Endothelial cell of umbilical vein (primary cell): ENCODE data around the gene VSTM4. TPM values are rescaled to one million over a fixed set of nuclear protein-coding genes. Genes with fewer than 3 reads are reported as not detected.

Source experiments
- BruUV-seq: library from RNA; stranded (reverse); fragments of 400-500 nt; replicated peaks from 2 replicates; lab custom pipeline; 2021; lab: Mats Ljungman, UMichigan
- CTCF ChIA-PET: fragments of 300-600, 350-600 bp; sonication (Branson Sonifier 250); formaldehyde crosslinking; loops from one replicate; lab custom pipeline; 2021; ENCODE audit warnings: antibody characterized with exemption, inconsistent platforms; lab: Charles Lee
- POLR2A ChIA-PET: fragments of 300-600, 350-600 bp; sonication (Branson Sonifier 250); formaldehyde crosslinking; loops from one replicate; lab custom pipeline; 2021; ENCODE audit warnings: antibody characterized with exemption, inconsistent platforms; lab: Charles Lee
- DNase-seq: peaks from one replicate; pipeline ENCODE4 v3.0.0-alpha.2; 2011; ENCODE audit warnings: low read depth, low spot score
- FAIRE-seq: peaks from 2 replicates; lab custom pipeline; 2011; peaks lifted over from hg19 to GRCh38; lab: Jason Lieb, UNC
- H2AFZ ChIP-seq: 2 replicates; pipeline ENCODE4 v1.6.0; 2012; ENCODE audit warnings: low read depth, low read length, control low read depth, inconsistent platforms
- H3K27ac ChIP-seq: 2 replicates; pipeline ENCODE4 v1.5.1; 2011; ENCODE audit warnings: low read depth, mild to moderate bottlenecking, control low read depth, low read length, moderate library complexity; ENCODE audit not compliant: insufficient read depth
- H3K27me3 ChIP-seq, 2 experiments: 2 replicates each; pipeline versions ENCODE4 v1.6.0 to v1.6.1; 2011; ENCODE audit warnings: low read length in 2 of 2, mixed read lengths in 1 of 2; ENCODE audit not compliant: control insufficient read depth in 2 of 2, insufficient read depth in 2 of 2
- H3K36me3 ChIP-seq, 2 experiments: 2 replicates in 1 of 2; 3 replicates in 1 of 2; pipeline ENCODE4 v1.5.1; 2011; ENCODE audit warnings: low read length in 2 of 2, mild to moderate bottlenecking in 1 of 2, moderate library complexity in 1 of 2; ENCODE audit not compliant: control insufficient read depth in 2 of 2, insufficient read depth in 2 of 2; ENCODE audit errors: extremely low read depth in 1 of 2
- H3K4me1 ChIP-seq: 3 replicates; pipeline ENCODE4 v1.5.1; 2011; ENCODE audit warnings: mild to moderate bottlenecking, low read length; ENCODE audit not compliant: control insufficient read depth, insufficient read depth; ENCODE audit errors: extremely low read depth
- H3K4me2 ChIP-seq: 2 replicates; pipeline ENCODE4 v1.6.1; 2011; ENCODE audit warnings: low read length, control low read depth, mixed read lengths; ENCODE audit not compliant: insufficient read depth
- H3K4me3 ChIP-seq, 3 experiments: fragments of 200-600 bp in 1 of 3; sonication (generic), shearing (Covaris generic) in 1 of 3; replicated peaks in 1 of 3; 2 replicates each; pipeline ENCODE4 v1.5.1; 2011 to 2016; ENCODE audit warnings: control low read depth in 3 of 3, low read length in 3 of 3, mild to moderate bottlenecking in 2 of 3, inconsistent platforms in 1 of 3, low read depth in 1 of 3, moderate library complexity in 1 of 3; ENCODE audit not compliant: insufficient read depth in 1 of 3
- H3K79me2 ChIP-seq: 2 replicates; pipeline ENCODE4 v1.6.0; 2012; ENCODE audit warnings: low read length, inconsistent platforms; ENCODE audit not compliant: control insufficient read depth, insufficient read depth
- H3K9ac ChIP-seq: replicated peaks from 2 replicates; pipeline ENCODE3; 2011; ENCODE audit warnings: low read length, control low read depth; ENCODE audit not compliant: insufficient read depth; ENCODE audit errors: extremely low read depth
- H3K9me1 ChIP-seq: replicated peaks from 3 replicates; pipeline ENCODE4 v1.6.0; 2011; ENCODE audit warnings: mild to moderate bottlenecking, low read length; ENCODE audit not compliant: control insufficient read depth, insufficient read depth; ENCODE audit errors: extremely low read depth
- H3K9me3 ChIP-seq: replicated peaks from 2 replicates; pipeline ENCODE4 v1.5.1; 2012; ENCODE audit warnings: low read length, inconsistent platforms; ENCODE audit not compliant: control insufficient read depth, insufficient read depth
- H4K20me1 ChIP-seq: replicated peaks from 2 replicates; pipeline ENCODE3; 2011; ENCODE audit warnings: mild to moderate bottlenecking, low read length; ENCODE audit not compliant: control insufficient read depth, insufficient read depth; ENCODE audit errors: extremely low read depth
- CTCF ChIP-seq, 2 donors: IDR thresholded peaks; 1 replicate in 1 of 2; 2 replicates in 1 of 2; pipeline ENCODE4 v1.5.1; 2011; ENCODE audit warnings: low read length in 2 of 2, mild to moderate bottlenecking in 2 of 2, moderate library complexity in 2 of 2, control low read depth in 1 of 2, inconsistent platforms in 1 of 2, low read depth in 1 of 2; ENCODE audit not compliant: insufficient read depth in 1 of 2; ENCODE audit errors: extremely low read depth in 1 of 2
- EZH2 ChIP-seq: IDR thresholded peaks from 2 replicates; pipeline ENCODE4 v1.6.1; 2012; ENCODE audit warnings: borderline replicate concordance, low read depth, mild to moderate bottlenecking, moderate library complexity, low read length, inconsistent platforms; ENCODE audit not compliant: severe bottlenecking
- FOS ChIP-seq: IDR thresholded peaks from 2 replicates; pipeline ENCODE4 v1.6.1; 2011; ENCODE audit warnings: mild to moderate bottlenecking, low read length, moderate library complexity, borderline replicate concordance; ENCODE audit not compliant: insufficient read depth
- GATA2 ChIP-seq: IDR thresholded peaks from 2 replicates; pipeline ENCODE4 v1.7.0; 2011; ENCODE audit warnings: low read depth, mild to moderate bottlenecking, moderate library complexity, mixed read lengths, low read length; ENCODE audit not compliant: insufficient read length, insufficient read depth
- JUN ChIP-seq: IDR thresholded peaks from 2 replicates; pipeline ENCODE4 v1.6.1; 2011; ENCODE audit warnings: borderline replicate concordance, low read depth; ENCODE audit not compliant: insufficient read length, insufficient read depth
- MYC ChIP-seq: IDR thresholded peaks from one replicate; pipeline ENCODE4 v1.6.1; 2011; ENCODE audit warnings: mild to moderate bottlenecking, low read depth, low read length
- POLR2A ChIP-seq: IDR thresholded peaks from 2 replicates; pipeline ENCODE4 v1.6.1; 2012; ENCODE audit warnings: low read depth, mild to moderate bottlenecking, control low read depth, low read length
- POLR2AphosphoS5 ChIP-seq: IDR thresholded peaks from 2 replicates; pipeline ENCODE4 v1.6.1; 2012; ENCODE audit warnings: low read depth, mild to moderate bottlenecking, control low read depth, low read length, moderate library complexity; ENCODE audit not compliant: insufficient read depth
- dilution Hi-C: fragments of 300-500 bp; cut with MboI; formaldehyde crosslinking; loops from one replicate; pipeline ENCODE4 v1.15.0; 2019; ENCODE audit warnings: low sequenced_read_pairs; ENCODE audit not compliant: extremely low pct_ligation_motif_present
- intact Hi-C: fragments of 100-400 bp; cut with micrococcal nuclease; formaldehyde crosslinking; loops from one replicate; pipeline ENCODE4 v1.10.0; 2022
- polyA plus RNA-seq, 4 experiments: library from polyadenylated mRNA; depleted of rRNA in 3 of 4; stranded (reverse) in 3 of 4; unstranded in 1 of 4; fragments of >200 nt; gene quantifications; 2 replicates each; pipeline versions ENCODE4 v1.2.1 to v1.2.3, GENCODE V29; 2011 to 2012; ENCODE audit warnings: missing spikeins in 1 of 4
- total RNA-seq: library from RNA; stranded (reverse); gene quantifications from 2 replicates; pipeline ENCODE4 v1.2.3, GENCODE V29; 2021
- TF ChIP-seq, protein P1 (sequence below): IDR thresholded peaks from 2 replicates; pipeline ENCODE4 v1.6.1; 2011; ENCODE audit not compliant: insufficient read depth, insufficient read length

Gene VSTM4
- total and polyA plus RNA-seq, 2 donors (not counting 3 experiments of a cell fraction or from before 2014, with no cell fraction given), result 0.07 TPM

DNA sequence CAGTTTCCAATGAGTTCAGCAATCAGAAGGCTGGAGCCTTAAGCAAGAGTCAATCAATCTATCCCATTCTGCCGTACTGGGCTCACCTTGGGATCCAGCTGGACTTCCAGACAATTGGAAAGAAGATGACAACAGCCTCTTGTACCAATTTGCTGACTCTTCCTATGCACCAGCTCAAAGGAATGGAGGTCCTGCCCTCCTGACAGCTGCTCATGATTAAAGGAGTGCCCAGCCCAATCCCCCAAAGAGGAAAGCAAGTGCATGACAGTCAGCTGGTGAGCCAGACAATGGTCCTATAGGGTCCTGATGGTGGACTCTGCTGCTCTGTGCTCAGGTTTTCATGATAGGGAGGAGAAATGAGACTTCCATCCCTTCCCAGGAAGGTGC is 25.1 kb downstream of the VSTM4 start:
- Histone ChIP-seq H3K27ac (no peak overlapping the region), H3K9ac (no peak overlapping the region), H3K36me3 (no peaks in the 10 kb centered on the region), H3K4me3 (no peak overlapping the region), H3K9me1 (no peaks in the 10 kb centered on the region), H3K27me3 (no peaks in the 10 kb centered on the region), H3K4me1 (no peaks in the 10 kb centered on the region), H2AFZ (no peak overlapping the region), H3K4me2 (no peak overlapping the region), H4K20me1 (no peaks in the 10 kb centered on the region), H3K79me2 (no peaks in the 10 kb centered on the region), H3K9me3 (no peaks in the 10 kb centered on the region)
- no TSS peak for BruUV-seq
- dilution Hi-C loops (no loop called here), intact Hi-C loops (no loop called here)
- no peak for DNase-seq
- CTCF ChIA-PET, result no interaction called here
- TF ChIP-seq EZH2, result no peak
- TF ChIP-seq FOS, result no peak
- no peak for TF ChIP-seq POLR2AphosphoS5
- no peak for TF ChIP-seq CTCF (IDR thresholded peaks at IDR 0.05; ENCODE audit: extremely low read depth in 1 of 2, insufficient read depth in 1 of 2, low read depth in 1 of 2, low read length in 2 of 2)
- no peak for TF ChIP-seq GATA2
- TF ChIP-seq POLR2A, result no peak
- no peak for TF ChIP-seq JUN
- TF ChIP-seq, protein P1, sequence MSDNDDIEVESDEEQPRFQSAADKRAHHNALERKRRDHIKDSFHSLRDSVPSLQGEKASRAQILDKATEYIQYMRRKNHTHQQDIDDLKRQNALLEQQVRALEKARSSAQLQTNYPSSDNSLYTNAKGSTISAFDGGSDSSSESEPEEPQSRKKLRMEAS, result no peak
- no peak for TF ChIP-seq MYC
- POLR2A ChIA-PET, result no interaction called here
- FAIRE-seq, result no peak
